ENCODE measurements around the gene GLRB. TPM values are rescaled to one million over a fixed set of nuclear protein-coding genes. Genes with fewer than 3 reads are reported as not detected.

Gene GLRB
- 2.2 and 5.1 TPM in 2 replicates for total RNA-seq

DNA sequence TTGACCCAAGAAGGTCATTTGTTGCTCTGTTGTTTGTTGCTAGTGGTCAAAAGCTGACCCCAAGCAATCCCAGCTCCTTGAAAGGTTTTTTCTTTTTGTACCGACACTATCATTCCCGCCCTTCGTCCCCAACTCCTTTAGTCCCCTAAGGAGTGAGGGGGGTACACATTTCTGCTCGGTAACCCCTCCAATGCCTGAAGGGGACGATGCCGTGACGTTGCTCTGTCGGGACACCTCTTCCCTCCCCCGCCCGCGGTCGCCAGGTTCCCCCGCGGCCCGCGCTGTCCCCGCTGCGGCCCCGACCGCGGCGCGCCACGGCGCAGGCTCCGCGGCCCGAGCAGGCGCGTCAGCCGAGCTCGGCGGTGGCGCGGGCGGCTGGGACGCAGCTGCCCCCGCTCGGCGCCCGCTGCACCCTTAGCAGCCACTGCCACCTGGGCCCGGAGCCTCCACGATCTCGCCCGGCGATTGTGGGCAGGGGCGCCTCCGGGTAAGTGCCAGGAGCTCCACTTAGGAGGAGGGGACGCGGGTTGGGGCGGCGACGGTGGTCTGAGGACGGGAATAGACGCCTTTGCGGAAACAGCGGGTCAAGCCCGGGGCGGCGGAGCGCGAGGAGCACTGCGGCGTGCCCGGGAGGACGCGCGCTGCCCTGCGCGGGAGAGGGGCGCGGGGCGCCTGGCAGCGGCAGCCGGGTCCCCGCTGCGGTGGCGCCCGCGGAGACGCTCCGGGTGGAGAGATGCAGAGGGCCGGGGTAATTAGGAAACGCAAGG is at the start of gene GLRB:
Gene GLRB (plus strand): TSS at position 340 of the 767 bp plus-strand sequence. CDS start 1,875 bp downstream, outside the sequence.

DNA sequence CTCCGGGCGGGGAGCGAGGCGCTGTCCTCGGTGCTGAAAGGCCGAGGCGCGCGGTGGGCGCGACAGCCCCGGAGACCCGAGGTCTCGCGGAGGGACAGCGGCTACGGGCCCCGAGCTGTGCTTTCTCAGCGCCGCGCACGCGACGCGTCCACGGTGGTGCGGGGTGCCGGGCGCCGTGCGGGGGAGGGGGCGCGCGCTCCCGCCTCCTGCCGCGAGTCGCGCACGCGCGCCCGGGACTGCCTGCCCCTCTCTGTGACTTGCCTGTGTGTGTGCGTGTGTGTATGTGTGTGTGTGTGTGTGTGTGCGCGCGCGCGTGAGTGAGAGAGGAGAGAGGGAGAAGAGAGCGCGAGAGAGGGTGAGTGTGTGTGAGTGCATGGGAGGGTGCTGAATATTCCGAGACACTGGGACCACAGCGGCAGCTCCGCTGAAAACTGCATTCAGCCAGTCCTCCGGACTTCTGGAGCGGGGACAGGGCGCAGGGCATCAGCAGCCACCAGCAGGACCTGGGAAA is 144.5 kb downstream of the GLRB start, which contains the start of gene GRIA2:
Gene GRIA2 (plus strand): TSS at position 358 of the 511 bp plus-strand sequence. CDS start 315 bp downstream, outside the sequence.

Other genes with a start within 250 kb of the GLRB start
- 8.2 and 24.8 TPM in 2 replicates for gene PDGFC, start 104.4 kb upstream of the GLRB start, total RNA-seq
- gene GRIA2, start 144.6 kb downstream of the GLRB start, total RNA-seq, result under 0.01 TPM in 1 of 2 replicates, not detected in the other

Measured in endothelial cell of coronary artery (primary cell).